Activated T-cell treated with anti-CD3 and anti-CD28 coated beads, Interleukin-2, amount 50 U/mL, for 48 hours (primary cell): ENCODE results near the gene C1D.
A peak's percentile ranks its signal among the peaks of the same experiment; 100 is the strongest.

Source experiments
- DNase-seq, 2 experiments: peaks; one replicate each; pipeline ENCODE4 v3.0.0-alpha.2; 2020

The C1D gene

GRCh38 chr2:68062680-68063387 is at the start of gene C1D:
Gene C1D, minus strand, starts transcription at chr2:68063004. Its CDS starts 15,694 bp downstream, at chr2:68047310.
- peak; percentile 97 for DNase-seq

- DNase-seq, result no peak
These were observed 47.3 kb upstream of the C1D start for GRCh38 chr2:68110102-68110501.

GRCh38 chr2:68108120-68108519 is 45.3 kb upstream of the C1D start:
- DNase-seq, result no peak

GRCh38 chr2:68107475-68107874 is 44.7 kb upstream of the C1D start:
- DNase-seq, result no peak

GRCh38 chr2:68104111-68104835 is 41.5 kb upstream of the C1D start:
- no peak for DNase-seq

- DNase-seq, result no peak
These were observed 40.9 kb upstream of the C1D start for GRCh38 chr2:68103709-68104055.

GRCh38 chr2:68103030-68103708 is 40.4 kb upstream of the C1D start:
- no peak for DNase-seq

- no peak for DNase-seq
These were observed 37.4 kb upstream of the C1D start for GRCh38 chr2:68100189-68100588.

- no peak for DNase-seq
These were observed 36.5 kb upstream of the C1D start for GRCh38 chr2:68099260-68099659.

GRCh38 chr2:68098291-68098797 is 35.5 kb upstream of the C1D start:
- DNase-seq, result no peak

- no peak for DNase-seq
These were observed 31.3 kb upstream of the C1D start for GRCh38 chr2:68094111-68094510.

- no peak for DNase-seq
These were observed 30.8 kb upstream of the C1D start for GRCh38 chr2:68093634-68094033.

- no peak for DNase-seq
These were observed 28.7 kb upstream of the C1D start for GRCh38 chr2:68091439-68092034.

GRCh38 chr2:68089961-68090360 is 27.2 kb upstream of the C1D start:
- DNase-seq, result no peak

GRCh38 chr2:68088940-68089339 is 26.1 kb upstream of the C1D start:
- no peak for DNase-seq

GRCh38 chr2:68086166-68086565 is 23.4 kb upstream of the C1D start:
- no peak for DNase-seq

- DNase-seq, result no peak
These were observed 20.5 kb upstream of the C1D start for GRCh38 chr2:68083346-68083745.

GRCh38 chr2:68074050-68074449 is 11.2 kb upstream of the C1D start:
- no peak for DNase-seq

GRCh38 chr2:68063797-68064646 is 1.2 kb upstream of the C1D start:
- DNase-seq, result peak in 1 of 2 experiments; percentile 22

GRCh38 chr2:68060652-68061051 is 2.2 kb downstream of the C1D start:
- DNase-seq, result no peak

GRCh38 chr2:68059784-68060525 is 2.8 kb downstream of the C1D start:
- no peak for DNase-seq
